GM18519 (cell line): Measurements from ENCODE around the gene CACNA2D2.

ENCODE experiments used
- ATAC-seq: cut with Tn5 transposase; IDR thresholded peaks from one replicate; pipeline ENCODE4 v1.9.1; 2021; ENCODE audit warnings: mild to moderate bottlenecking, moderate library complexity; ENCODE audit not compliant: unreplicated experiment, low FRiP score

The CACNA2D2 gene

DNA sequence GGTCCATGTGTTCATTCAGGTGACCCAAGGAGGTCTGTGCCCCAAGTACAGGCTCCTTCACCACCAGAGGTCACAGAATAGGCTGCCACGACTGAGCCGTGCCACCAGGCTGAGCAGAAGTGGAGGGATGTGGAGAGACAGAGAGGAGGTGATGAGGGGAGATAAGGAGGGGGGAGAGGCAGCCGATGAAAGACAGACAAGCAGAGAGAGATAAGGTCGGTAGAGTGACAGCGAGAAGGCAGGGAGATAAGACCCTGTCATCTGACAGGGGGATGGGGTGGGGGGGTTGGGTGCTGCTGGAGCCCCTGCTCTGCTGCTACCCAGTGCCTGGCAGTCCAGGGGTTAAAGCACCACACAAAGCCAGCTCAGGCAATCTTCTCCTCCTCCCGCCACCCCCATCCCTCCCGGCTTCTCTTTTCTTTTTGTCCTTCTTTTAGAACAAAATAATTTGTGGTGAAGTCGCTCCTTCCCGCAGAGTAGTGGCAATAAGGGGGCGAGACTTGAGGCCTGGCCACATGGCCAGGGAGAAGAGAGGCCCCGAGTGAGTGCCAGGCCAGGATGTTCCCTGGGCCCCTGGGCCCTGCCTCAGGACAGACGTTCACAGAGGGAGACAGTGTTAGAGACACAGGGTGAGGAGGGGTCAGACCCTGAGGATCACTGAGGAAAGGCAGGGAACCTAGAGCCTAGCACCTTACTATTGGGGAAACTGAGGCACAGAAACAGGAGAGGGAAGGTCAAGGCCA lies 67.9 kb downstream of the CACNA2D2 start:
- ATAC-seq: no peak

DNA sequence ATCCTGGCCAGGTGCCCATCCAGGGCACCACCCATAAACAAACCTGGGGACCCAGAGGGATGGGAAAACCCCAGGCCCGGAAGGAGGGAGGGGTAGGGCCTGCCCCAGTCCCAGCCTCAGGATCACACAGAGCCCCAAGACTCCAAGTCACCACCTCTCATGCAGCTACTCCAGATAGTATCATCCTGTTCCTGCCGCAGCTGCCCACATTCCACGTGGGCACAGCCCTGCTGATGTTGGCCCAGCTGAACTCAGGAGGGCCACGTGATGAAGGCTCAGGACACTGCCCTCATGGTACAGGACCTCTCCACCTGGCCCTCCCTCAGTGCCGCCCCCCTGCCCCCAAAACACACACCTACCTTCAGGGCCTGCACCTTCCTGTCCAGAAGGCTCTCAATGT lies 69.5 kb downstream of the CACNA2D2 start:
- ATAC-seq: no peak

GRCh38 chr3:50430950-50431435 lies 72.4 kb downstream of the CACNA2D2 start:
- ATAC-seq: no peak

- no peak for ATAC-seq
Observed at GRCh38 chr3:50430191-50430590, 73.2 kb downstream of the CACNA2D2 start.

DNA sequence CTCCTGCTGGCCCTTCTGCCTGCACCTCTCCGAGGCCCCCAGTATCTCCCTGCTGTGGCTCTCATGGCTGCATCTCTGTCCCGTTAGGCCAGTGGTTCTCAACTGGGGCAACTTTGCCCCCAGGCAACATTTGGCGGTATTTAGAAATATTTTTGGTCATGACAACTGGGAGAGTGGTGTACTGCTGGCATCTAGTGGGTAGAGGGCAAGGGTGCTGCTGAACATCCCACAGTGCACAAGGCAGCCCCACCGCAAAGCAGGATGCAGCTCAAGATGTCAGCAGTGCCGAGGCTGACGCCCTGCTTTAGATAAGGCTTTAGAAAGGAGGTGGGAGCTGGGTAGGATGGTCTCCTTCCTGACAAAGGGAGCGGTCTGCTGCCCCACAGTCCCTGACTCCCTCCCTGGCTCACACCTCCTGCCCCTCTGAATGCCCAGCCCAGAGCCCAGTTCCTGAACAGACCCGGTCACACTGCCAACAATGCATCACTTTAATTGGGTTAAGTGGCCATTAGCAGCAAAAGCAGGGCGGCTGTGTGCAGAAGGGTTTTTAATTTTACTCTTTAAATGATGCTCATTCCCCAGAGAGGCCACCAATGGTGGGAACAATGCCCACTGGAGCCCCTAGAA lies 75.3 kb downstream of the CACNA2D2 start:
- ATAC-seq: no peak

DNA sequence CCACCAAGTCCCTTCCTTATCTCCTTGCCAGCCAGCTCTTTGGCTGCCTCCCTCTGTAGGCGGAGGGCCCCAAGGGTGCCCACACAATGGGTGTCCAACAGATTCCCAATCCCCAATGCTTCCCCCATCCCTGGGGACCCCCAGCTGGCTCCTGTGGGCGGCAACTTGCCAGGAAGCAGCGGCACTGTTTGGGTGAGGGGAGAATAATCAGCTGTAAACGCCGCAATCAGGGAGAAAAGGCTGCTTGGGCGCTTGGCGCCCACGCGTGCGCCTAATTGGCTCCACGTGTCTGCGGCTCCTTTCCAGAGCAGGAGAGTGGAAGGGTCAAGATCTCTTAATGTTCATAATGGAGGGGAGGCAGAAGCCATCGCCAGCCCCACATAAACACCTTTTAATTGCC lies 76.2 kb downstream of the CACNA2D2 start:
- no peak for ATAC-seq

DNA sequence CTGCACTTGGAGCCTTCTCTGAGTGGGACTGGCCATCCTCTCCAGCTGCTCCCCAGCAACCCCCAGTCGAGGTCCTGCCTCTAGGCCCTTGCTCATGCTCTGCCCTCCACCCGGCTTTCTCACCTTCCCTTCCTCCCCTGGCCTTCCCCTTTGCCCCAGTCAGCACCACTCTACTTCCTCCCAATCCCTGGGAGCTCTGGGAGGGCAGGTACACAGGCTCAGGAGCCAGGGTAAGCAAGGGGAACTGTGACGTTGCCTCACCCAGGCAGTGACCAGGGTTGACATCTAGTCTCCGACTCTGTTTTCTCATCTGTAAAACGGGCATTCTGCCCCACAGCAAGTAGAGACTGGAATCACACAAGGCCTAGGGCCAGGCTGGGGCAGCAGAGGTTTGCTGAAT lies 77.5 kb downstream of the CACNA2D2 start:
- ATAC-seq: no peak

- ATAC-seq: no peak
Observed at GRCh38 chr3:50423543-50423942, 79.9 kb downstream of the CACNA2D2 start.

DNA sequence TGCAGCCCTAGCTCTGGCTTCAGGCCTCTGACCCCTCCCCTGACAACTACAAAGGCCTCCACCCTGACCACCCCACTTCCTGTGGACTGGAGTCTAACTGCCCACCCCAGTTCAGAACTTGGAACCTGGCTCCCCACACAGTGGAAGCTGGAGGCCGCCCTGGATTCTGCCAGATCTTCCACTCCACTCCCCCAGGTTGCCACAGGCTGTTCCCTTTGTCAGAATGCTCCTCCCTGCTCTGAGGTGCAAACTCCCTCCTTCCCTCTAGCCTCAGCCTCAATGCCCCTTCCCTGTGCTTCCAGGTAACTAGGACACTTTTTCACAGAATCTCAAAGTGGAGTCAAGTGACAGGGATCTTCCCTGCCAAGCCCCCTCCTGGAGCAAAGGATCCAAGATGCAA lies 81.3 kb downstream of the CACNA2D2 start:
- ATAC-seq: no peak

GRCh38 chr3:50419595-50420370 lies 83.7 kb downstream of the CACNA2D2 start:
- ATAC-seq: no peak

GRCh38 chr3:50418850-50419249 lies 84.6 kb downstream of the CACNA2D2 start:
- no peak for ATAC-seq

DNA sequence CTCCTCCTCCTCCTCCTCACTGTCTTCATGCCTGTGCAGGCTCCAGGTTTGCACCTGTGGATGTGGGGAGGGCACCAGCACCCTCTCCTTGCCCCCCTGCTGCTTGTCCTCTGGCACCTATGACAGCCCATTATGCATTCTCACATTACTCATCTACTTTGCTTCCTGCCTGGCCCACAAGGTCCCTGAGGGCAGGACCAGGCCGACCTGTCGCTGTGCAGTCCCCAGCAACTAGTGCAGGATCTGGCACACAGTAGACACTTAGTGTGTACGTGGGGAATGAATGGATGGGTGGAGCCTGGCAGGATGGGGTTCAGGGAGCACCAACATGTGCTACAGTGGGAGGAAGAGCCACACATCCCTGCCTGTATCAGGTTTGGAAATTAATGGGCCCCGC lies 85.8 kb downstream of the CACNA2D2 start:
- no peak for ATAC-seq

- ATAC-seq: no peak
Observed at GRCh38 chr3:50416736-50417636, 86.4 kb downstream of the CACNA2D2 start.

GRCh38 chr3:50415816-50416215 lies 87.6 kb downstream of the CACNA2D2 start:
- ATAC-seq: no peak

DNA sequence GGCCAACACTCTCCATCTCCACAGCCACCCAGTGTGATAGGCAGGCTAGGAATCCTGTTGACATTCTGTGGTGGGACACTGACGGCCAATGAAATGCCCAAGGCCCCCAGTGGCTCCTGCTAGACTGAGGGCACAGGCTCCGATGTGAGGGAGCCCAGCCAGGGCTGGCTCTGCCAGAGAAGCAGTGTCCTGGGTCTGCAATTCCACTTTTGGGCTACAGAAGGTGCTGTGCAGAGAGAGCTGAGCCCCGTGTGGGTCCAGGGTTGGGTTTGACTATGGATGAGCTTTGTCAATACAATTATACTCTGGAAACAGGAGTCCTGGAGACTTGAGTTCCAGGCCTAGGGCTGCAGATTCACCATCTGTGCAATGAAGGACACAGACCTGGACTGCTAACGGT lies 88.4 kb downstream of the CACNA2D2 start:
- ATAC-seq: no peak

- no peak for ATAC-seq
Observed at GRCh38 chr3:50414616-50415015, 88.8 kb downstream of the CACNA2D2 start.

- no peak for ATAC-seq
Observed at GRCh38 chr3:50412231-50412754, 91.1 kb downstream of the CACNA2D2 start.

- ATAC-seq: no peak
Observed at GRCh38 chr3:50411229-50411628, 92.2 kb downstream of the CACNA2D2 start.

GRCh38 chr3:50410608-50411139 lies 92.8 kb downstream of the CACNA2D2 start:
- ATAC-seq: no peak

DNA sequence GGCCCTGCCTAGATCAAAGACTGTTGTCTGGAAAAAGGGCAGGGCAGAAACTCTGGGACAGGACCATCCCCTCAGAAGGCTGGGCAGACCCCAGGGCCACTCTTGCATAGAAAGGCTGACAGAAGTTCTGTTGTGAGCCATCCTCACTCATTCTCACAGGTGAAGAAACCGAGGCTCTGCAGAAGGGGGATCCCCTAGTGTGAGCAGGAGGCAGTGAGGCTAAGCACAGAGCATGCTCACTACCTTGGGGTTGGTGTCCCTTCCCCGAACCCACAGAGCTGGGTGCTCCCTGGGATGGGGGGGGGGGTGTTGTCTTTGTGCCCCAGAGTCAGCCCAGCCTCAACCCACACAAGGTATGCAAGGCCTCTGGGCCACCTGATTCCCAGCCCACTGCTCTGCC lies 93.2 kb downstream of the CACNA2D2 start:
- no peak for ATAC-seq
